ENCODE measurements around the gene DDHD1. TPM values are rescaled to one million over a fixed set of nuclear protein-coding genes. Genes with fewer than 3 reads are reported as not detected.

DDHD1 gene
- total RNA-seq, 5 donors from 2014 or later (not counting 1 experiment from before 2014, with no cell fraction given): 36.6 to 69.6 (median 45.4) TPM

- Mint-ChIP-seq H3K36me3 (peaks cover 49% of the 10 kb centered on the region), H3K9me3 (no peaks in the 10 kb centered on the region), H3K4me1 (no peaks in the 10 kb centered on the region), H3K4me3 (no peak overlapping the region), H3K27me3 (no peaks in the 10 kb centered on the region), H3K27ac (no peak overlapping the region)
- ATAC-seq (replicated peaks in 1 of 4) (no peak), DNase-seq (no peak)
- H3K9me3 ChIP-seq: no peaks in the 10 kb centered on the region
- WGBS (ENCODE audit: insufficient coverage): no CpG with 5 or more reads among the region's 5 CpGs
- H3K27ac ChIP-seq (ENCODE audit: low read length): no peak overlapping the region
- peaks cover 4 to 39% of the 10 kb centered on the region in 2 donors for H3K36me3 ChIP-seq (ENCODE audit: control insufficient read depth in 2 of 2, extremely low read depth in 1 of 2, insufficient read depth in 1 of 2, low read length in 1 of 2)
- ChIA-PET POLR2A (interaction anchor here in 1 of 2 donors (0.6 kb wide), 1 partner anchor 217 kb away, joined by 3 read pairs; no protein-coding TSS in a partner anchor), CTCF (no interaction called here)
- no peaks in the 10 kb centered on the region for H3K4me1 ChIP-seq (ENCODE audit: control insufficient read depth in 1 of 2, extremely low read depth in 1 of 2, insufficient read depth in 2 of 2, low read length in 2 of 2)
- no peaks in the 10 kb centered on the region for H3K27me3 ChIP-seq (replicated peaks in 1 of 2; ENCODE audit: control insufficient read depth in 2 of 2, extremely low read depth in 1 of 2, insufficient read depth in 2 of 2, low read length in 1 of 2)
- H3K4me3 ChIP-seq (ENCODE audit: control insufficient read depth in 1 of 2, extremely low read depth in 1 of 2, low read length in 1 of 2): no peak overlapping the region
These were observed 105.6 kb downstream of the DDHD1 start for GRCh38 chr14:53047307-53048069.

GRCh38 chr14:53044486-53044885 is 108.6 kb downstream of the DDHD1 start:
- ChIA-PET POLR2A (interaction anchor here in 1 of 2 donors (0.5 kb wide), 1 partner anchor 183 kb away, joined by 3 read pairs; no protein-coding TSS in a partner anchor), CTCF (interaction anchor here in 1 of 2 donors (0.6 to 1.0 kb wide), 2 partner anchors 11 to 95 kb away, joined by 3 read pairs; no protein-coding TSS in a partner anchor)

GRCh38 chr14:53043027-53043581 is 110.0 kb downstream of the DDHD1 start:
- no peak overlapping the region for H3K4me3 ChIP-seq (ENCODE audit: control insufficient read depth in 1 of 2, extremely low read depth in 1 of 2, low read length in 1 of 2)
- no peak for ATAC-seq (replicated peaks in 1 of 4)
- ChIA-PET CTCF (interaction anchor here in 1 of 2 donors (0.5 kb wide), 1 partner anchor 125 kb away, joined by 4 read pairs; no protein-coding TSS in a partner anchor), POLR2A (no interaction called here)
- Mint-ChIP-seq H3K27ac (no peak overlapping the region), H3K36me3 (peaks cover 70% of the 10 kb centered on the region), H3K4me3 (no peak overlapping the region), H3K27me3 (no peaks in the 10 kb centered on the region), H3K4me1 (no peaks in the 10 kb centered on the region), H3K9me3 (no peaks in the 10 kb centered on the region)
- H3K36me3 ChIP-seq (ENCODE audit: control insufficient read depth in 2 of 2, extremely low read depth in 1 of 2, insufficient read depth in 1 of 2, low read length in 1 of 2): peaks cover 4 to 66% of the 10 kb centered on the region in 2 donors
- WGBS (ENCODE audit: insufficient coverage): 93% methylated on average over 7 of the region's 7 CpGs
- no peaks in the 10 kb centered on the region for H3K27me3 ChIP-seq (replicated peaks in 1 of 2; ENCODE audit: control insufficient read depth in 2 of 2, extremely low read depth in 1 of 2, insufficient read depth in 2 of 2, low read length in 1 of 2)
- no peak for DNase-seq
- H3K27ac ChIP-seq (ENCODE audit: low read length): no peak overlapping the region
- H3K9me3 ChIP-seq: no peaks in the 10 kb centered on the region
- no peaks in the 10 kb centered on the region for H3K4me1 ChIP-seq (ENCODE audit: control insufficient read depth in 1 of 2, extremely low read depth in 1 of 2, insufficient read depth in 2 of 2, low read length in 2 of 2)

More at GRCh38 chr14:53044486-53044885, 108.6 kb downstream of the DDHD1 start:
- H3K27ac Mint-ChIP-seq: no peak overlapping the region
- no peaks in the 10 kb centered on the region for H3K9me3 Mint-ChIP-seq
- no CpG with 5 or more reads among the region's 2 CpGs for WGBS (ENCODE audit: insufficient coverage)
- peaks cover 62% of the 10 kb centered on the region for H3K36me3 Mint-ChIP-seq
- no peaks in the 10 kb centered on the region for H3K4me1 Mint-ChIP-seq
- no peak overlapping the region for H3K4me3 Mint-ChIP-seq
- no peak overlapping the region for H3K27ac ChIP-seq (ENCODE audit: low read length)
- H3K4me1 ChIP-seq (ENCODE audit: control insufficient read depth in 1 of 2, extremely low read depth in 1 of 2, insufficient read depth in 2 of 2, low read length in 2 of 2): no peaks in the 10 kb centered on the region
- H3K27me3 Mint-ChIP-seq: no peaks in the 10 kb centered on the region
- peaks cover 4 to 54% of the 10 kb centered on the region in 2 donors for H3K36me3 ChIP-seq (ENCODE audit: control insufficient read depth in 2 of 2, extremely low read depth in 1 of 2, insufficient read depth in 1 of 2, low read length in 1 of 2)
- no peaks in the 10 kb centered on the region for H3K27me3 ChIP-seq (replicated peaks in 1 of 2; ENCODE audit: control insufficient read depth in 2 of 2, extremely low read depth in 1 of 2, insufficient read depth in 2 of 2, low read length in 1 of 2)
- ATAC-seq (replicated peaks in 1 of 4) (no peak), DNase-seq (no peak)
- H3K4me3 ChIP-seq (ENCODE audit: control insufficient read depth in 1 of 2, extremely low read depth in 1 of 2, low read length in 1 of 2): no peak overlapping the region
- H3K9me3 ChIP-seq: no peaks in the 10 kb centered on the region

- Mint-ChIP-seq H3K36me3 (peaks cover 72% of the 10 kb centered on the region), H3K9me3 (no peaks in the 10 kb centered on the region), H3K27ac (no peak overlapping the region), H3K4me3 (no peak overlapping the region), H3K4me1 (no peaks in the 10 kb centered on the region), H3K27me3 (no peaks in the 10 kb centered on the region)
- Histone ChIP-seq H3K27ac (ENCODE audit: low read length) (no peak overlapping the region), H3K27me3 (replicated peaks in 1 of 2; ENCODE audit: control insufficient read depth in 2 of 2, extremely low read depth in 1 of 2, insufficient read depth in 2 of 2, low read length in 1 of 2) (no peaks in the 10 kb centered on the region), H3K4me1 (ENCODE audit: control insufficient read depth in 1 of 2, extremely low read depth in 1 of 2, insufficient read depth in 2 of 2, low read length in 2 of 2) (no peaks in the 10 kb centered on the region), H3K9me3 (no peaks in the 10 kb centered on the region), H3K36me3 (ENCODE audit: control insufficient read depth in 2 of 2, extremely low read depth in 1 of 2, insufficient read depth in 1 of 2, low read length in 1 of 2) (peaks cover 6 to 68% of the 10 kb centered on the region in 2 donors), H3K4me3 (ENCODE audit: control insufficient read depth in 1 of 2, extremely low read depth in 1 of 2, low read length in 1 of 2) (no peak overlapping the region)
- WGBS (ENCODE audit: insufficient coverage): no CpG with 5 or more reads among the region's 4 CpGs
- ChIA-PET CTCF (no interaction called here), POLR2A (no interaction called here)
- no peak for ATAC-seq (replicated peaks in 1 of 4)
- no peak for DNase-seq
These were observed 110.6 kb downstream of the DDHD1 start for GRCh38 chr14:53042480-53042879.

GRCh38 chr14:53041067-53041466 is 112.1 kb downstream of the DDHD1 start:
- H3K4me3 Mint-ChIP-seq: no peak overlapping the region
- ChIA-PET CTCF (no interaction called here), POLR2A (no interaction called here)
- H3K27me3 Mint-ChIP-seq: no peaks in the 10 kb centered on the region
- DNase-seq: no peak
- Histone ChIP-seq H3K36me3 (ENCODE audit: control insufficient read depth in 2 of 2, extremely low read depth in 1 of 2, insufficient read depth in 1 of 2, low read length in 1 of 2) (peaks cover 6 to 71% of the 10 kb centered on the region in 2 donors), H3K27ac (ENCODE audit: low read length) (no peak overlapping the region), H3K27me3 (replicated peaks in 1 of 2; ENCODE audit: control insufficient read depth in 2 of 2, extremely low read depth in 1 of 2, insufficient read depth in 2 of 2, low read length in 1 of 2) (no peaks in the 10 kb centered on the region), H3K4me1 (ENCODE audit: control insufficient read depth in 1 of 2, extremely low read depth in 1 of 2, insufficient read depth in 2 of 2, low read length in 2 of 2) (no peaks in the 10 kb centered on the region), H3K9me3 (no peaks in the 10 kb centered on the region), H3K4me3 (ENCODE audit: control insufficient read depth in 1 of 2, extremely low read depth in 1 of 2, low read length in 1 of 2) (no peak overlapping the region)
- H3K27ac Mint-ChIP-seq: no peak overlapping the region
- H3K4me1 Mint-ChIP-seq: no peaks in the 10 kb centered on the region
- H3K36me3 Mint-ChIP-seq: peaks cover 75% of the 10 kb centered on the region
- H3K9me3 Mint-ChIP-seq: no peaks in the 10 kb centered on the region
- no peak for ATAC-seq (replicated peaks in 1 of 4)
- 100% methylated on average over 1 of the region's 2 CpGs for WGBS (ENCODE audit: insufficient coverage)

GRCh38 chr14:53038629-53039028 is 114.5 kb downstream of the DDHD1 start:
- 89% methylated on average over 2 of the region's 3 CpGs for WGBS (ENCODE audit: insufficient coverage)
- no peaks in the 10 kb centered on the region for H3K4me1 Mint-ChIP-seq
- Histone ChIP-seq H3K27me3 (replicated peaks in 1 of 2; ENCODE audit: control insufficient read depth in 2 of 2, extremely low read depth in 1 of 2, insufficient read depth in 2 of 2, low read length in 1 of 2) (no peaks in the 10 kb centered on the region), H3K4me3 (ENCODE audit: control insufficient read depth in 1 of 2, extremely low read depth in 1 of 2, low read length in 1 of 2) (no peak overlapping the region), H3K9me3 (no peaks in the 10 kb centered on the region), H3K27ac (ENCODE audit: low read length) (no peak overlapping the region), H3K4me1 (ENCODE audit: control insufficient read depth in 1 of 2, extremely low read depth in 1 of 2, insufficient read depth in 2 of 2, low read length in 2 of 2) (no peaks in the 10 kb centered on the region), H3K36me3 (ENCODE audit: control insufficient read depth in 2 of 2, extremely low read depth in 1 of 2, insufficient read depth in 1 of 2, low read length in 1 of 2) (peaks cover 6 to 64% of the 10 kb centered on the region in 2 donors)
- DNase-seq (no peak), ATAC-seq (replicated peaks in 1 of 4) (no peak)
- H3K27ac Mint-ChIP-seq: no peak overlapping the region
- no peaks in the 10 kb centered on the region for H3K9me3 Mint-ChIP-seq
- POLR2A ChIA-PET: no interaction called here
- H3K36me3 Mint-ChIP-seq: peaks cover 80% of the 10 kb centered on the region
- CTCF ChIA-PET: no interaction called here
- H3K27me3 Mint-ChIP-seq: no peaks in the 10 kb centered on the region
- H3K4me3 Mint-ChIP-seq: no peak overlapping the region

All from T-cell (primary cell).